ENCODE measurements around the gene UVSSA.
"Not testable (repeated sequence)": the region's sequence is repeated elsewhere in the genome, so short reads cannot be mapped to it uniquely, and the experiment has no call there.

UVSSA gene

DNA sequence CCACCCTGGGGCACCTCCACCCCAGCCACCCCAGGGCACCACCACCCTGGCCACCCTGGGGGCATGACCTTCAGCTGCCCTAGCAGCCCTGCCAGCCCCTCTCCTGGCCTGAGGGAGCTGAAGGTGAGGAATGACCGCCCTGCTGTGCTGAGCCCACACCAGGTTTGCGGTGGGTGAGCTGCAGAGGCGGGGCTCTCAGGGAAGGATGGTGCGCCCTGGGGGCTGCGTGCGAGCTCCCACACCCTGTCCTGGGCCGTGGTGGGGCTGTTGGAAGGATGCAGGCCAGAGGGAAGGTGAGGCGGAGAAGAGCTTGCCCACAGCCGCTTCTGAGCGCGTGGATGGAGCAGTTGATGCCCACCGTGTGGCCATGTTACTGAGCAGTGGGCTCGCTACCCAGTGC lies 17.7 kb downstream of the UVSSA start:
- DNase-seq (ENCODE audit: low spot score) = no peak

DNA sequence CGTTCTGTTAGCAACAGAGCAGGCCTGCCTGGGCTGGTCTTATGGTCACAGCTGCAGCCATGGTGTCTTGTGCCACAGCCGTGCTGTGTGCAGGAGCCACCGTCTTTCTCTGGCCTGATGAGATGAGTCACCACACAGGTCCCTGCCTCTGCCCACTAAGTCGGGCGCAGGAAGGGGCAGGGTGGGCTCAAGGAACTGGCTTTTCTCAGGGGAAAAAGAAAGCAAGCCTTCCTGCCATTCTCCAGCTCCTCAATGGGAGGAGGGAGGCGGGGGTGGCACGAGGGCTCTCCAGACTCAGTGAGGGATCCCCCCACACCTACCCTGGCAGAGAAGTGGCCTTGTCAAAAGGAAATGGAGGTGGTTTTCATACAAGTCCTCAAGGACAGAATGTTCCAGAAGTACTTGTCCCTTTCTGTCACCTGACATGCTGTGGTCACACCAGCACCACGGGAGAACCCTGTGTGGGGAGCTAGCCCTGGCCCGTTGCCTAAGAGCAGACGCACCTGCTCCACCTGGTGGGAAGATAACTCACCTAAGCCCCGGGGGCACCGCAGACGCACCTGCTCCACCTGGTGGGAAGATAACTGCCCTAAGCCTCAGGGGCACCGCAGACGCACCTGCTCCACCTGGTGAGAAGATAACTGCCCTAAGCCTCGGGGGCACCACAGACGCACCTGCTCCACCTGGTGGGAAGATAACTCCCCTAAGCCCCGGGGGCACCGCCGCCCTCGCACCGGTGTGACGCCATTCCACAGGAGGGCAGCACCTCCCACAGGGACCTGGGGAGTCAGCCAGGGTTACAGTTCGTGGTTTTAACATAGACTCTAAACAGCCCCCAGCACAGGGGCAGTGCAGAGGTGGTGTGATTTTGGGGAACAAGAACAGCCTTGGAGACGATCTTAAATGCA lies 18.5 kb downstream of the UVSSA start:
- no peak for DNase-seq (ENCODE audit: low spot score)

DNA sequence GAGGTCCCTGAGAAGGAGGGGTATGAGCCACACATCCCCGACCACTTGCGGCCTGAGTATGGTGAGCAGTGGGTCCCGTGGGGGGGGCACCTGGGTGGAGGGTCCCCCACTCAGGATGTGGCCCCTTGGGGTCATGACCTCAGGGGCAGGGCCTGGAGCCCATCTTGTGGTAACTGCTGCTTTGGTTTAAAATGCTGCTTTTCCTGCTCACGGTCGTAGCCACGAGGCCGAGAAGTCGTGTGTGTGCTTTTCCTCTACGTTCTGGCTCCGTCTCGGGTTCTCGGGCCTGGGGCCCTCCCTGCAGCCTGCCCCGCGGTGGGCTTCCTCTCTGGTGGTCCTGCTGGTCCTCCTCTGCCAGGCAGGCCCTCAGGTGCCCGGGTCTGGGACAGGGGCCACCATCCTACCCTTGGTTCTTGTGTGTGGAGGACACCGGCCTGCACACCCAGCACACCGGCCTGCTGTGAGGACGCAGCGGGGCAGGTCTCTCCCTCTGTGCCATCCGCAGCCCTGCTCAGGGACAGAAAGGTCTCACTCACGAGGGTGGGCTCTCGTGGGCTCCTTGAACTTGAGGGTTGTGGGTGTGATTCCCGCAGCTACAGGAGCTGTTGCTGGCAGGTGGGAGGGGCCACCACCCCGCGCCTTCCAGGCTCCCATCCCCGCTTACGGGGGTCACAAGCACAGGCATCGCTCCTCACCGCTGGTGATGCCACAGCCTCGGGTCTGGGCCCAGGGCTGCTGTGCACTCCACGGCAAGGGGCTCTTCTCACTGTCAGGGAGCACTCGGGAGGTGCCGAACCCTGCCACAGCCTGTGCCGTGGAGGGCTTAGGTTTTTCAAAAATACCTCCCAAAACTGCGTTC lies 19.6 kb downstream of the UVSSA start:
- no peak for DNase-seq (ENCODE audit: low spot score)

DNA sequence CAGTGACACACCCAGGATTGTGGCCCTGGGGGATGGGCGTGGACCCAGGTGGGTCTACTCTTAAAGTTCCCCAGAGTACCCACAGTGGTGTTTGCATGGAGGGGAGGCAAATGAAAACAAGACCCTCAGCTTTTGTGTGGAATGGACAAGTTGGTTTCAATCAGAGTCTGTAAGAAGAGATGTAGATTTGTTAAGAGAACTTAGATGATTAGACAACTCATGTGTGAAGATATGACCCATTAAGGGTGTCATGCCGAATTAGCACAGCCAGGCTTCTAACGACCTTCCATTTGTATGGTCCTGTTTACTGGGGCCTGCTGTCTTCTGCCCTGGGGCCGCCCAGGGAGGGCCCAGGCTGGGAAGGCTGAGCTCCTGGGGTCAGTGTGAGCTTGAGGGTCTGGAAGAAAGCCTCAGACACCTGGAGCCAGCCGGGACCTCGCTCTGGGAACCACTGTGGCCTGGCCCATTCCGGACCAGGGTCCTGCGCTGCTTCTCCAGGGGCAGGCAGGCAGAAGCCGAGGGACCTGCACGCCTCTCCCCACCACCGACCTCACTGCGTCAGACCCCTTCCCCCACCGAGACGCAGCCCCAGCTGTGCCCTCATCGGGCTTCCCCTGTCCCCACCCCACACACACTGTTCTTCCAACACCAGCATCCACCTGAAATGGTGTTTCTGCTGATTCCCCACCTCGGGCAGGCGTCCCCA lies 20.4 kb downstream of the UVSSA start:
- DNase-seq (ENCODE audit: low spot score) = no peak

DNA sequence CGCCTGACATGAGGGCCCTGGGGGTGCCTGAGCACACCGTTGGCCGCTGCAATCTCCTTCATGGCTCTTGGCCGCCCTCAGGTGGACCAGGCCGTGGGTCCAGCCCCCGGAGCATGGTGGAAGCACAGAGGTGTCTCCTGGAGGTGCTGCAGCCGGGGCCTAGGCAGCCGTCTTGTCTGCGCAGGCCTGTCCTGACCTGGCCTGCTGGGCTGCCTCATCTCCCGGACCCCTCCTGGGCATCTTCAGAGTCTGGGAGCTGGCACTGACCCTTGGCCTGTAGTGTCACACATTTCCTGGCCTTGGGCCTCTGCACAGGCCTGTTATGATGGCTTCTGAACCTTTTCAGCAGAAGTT lies 20.9 kb downstream of the UVSSA start:
- DNase-seq (ENCODE audit: low spot score) = no peak

DNA sequence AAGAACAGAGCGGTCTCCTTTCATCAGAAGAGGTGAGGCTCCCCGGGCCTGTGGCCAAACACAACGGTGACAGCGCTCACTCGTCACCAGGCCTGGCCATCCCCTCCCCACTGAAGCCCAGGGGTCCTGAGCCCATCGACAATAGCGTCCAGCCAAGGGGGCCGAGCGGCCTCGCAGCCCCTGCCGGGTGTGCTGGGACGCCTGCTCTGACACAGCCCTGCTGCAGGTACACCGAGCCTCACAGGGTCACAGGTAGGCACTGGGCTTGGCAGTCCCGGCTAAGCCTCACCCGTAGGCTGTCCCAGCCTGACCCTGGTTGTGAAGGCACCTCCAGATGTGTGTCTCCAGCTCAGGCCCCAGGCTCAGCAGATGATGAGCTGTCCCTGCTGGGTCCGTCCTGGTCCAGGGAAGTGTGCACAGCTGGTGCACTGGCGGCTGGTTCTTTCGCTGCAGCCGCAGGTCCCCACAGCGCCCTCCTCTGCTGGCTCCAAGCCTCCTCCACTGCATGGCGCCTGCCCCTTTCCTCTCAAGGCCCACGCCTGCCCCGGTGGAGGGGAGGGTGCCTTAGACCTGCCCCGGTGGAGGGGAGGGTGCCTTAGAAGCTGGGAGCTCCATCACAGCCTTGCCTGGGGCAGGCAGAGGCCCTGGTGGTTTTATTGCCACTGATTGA lies 21.5 kb downstream of the UVSSA start:
- no peak for DNase-seq (ENCODE audit: low spot score)

DNA sequence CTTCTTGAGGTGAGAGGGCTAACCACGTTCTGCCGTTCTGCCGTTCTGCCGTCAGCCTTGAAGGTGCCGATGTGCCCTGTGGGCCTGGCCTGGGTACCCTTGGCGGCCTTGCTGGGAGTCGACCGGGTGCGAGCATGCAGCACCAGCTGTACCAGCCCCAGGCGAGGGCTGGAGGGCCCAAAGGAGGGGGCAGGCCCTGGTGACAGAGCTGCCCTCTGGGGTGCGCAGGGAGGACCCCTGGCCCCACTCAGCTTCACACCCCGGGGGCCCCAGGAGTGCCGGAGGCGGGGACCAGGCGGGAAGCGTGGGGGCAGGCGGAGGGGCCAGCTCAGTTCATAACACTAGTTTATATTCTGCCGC lies 22.1 kb downstream of the UVSSA start:
- DNase-seq (ENCODE audit: low spot score) = no peak

DNA sequence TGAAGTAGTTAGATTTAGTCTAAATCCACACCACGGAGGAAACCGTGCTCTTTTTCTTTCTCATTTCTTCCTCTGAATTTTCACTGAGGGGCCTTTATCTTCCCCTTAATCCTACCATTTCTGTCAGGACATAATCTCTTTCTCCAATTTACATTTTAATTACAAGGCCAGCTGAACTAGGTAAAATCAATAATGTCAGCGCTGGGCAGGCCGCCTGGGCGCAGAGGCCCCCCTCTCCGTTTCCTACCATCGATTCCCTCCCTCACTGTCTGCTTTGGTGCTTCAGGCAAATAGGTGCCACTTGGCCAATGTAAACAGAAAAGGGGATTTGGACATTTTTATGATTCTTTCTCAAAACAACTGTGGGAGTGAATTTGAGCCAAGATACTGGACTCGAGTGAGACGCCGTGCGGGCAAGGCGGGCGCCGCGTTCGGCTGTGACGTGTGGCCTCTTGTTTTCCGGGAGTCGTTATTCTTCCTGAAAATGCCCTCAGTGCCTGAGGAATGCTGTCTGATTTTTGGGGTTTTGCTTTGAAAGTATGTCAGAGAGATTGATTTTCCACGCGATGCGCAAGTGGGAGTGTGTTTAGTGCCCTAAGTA lies 22.6 kb downstream of the UVSSA start:
- DNase-seq (ENCODE audit: low spot score) = no peak

DNA sequence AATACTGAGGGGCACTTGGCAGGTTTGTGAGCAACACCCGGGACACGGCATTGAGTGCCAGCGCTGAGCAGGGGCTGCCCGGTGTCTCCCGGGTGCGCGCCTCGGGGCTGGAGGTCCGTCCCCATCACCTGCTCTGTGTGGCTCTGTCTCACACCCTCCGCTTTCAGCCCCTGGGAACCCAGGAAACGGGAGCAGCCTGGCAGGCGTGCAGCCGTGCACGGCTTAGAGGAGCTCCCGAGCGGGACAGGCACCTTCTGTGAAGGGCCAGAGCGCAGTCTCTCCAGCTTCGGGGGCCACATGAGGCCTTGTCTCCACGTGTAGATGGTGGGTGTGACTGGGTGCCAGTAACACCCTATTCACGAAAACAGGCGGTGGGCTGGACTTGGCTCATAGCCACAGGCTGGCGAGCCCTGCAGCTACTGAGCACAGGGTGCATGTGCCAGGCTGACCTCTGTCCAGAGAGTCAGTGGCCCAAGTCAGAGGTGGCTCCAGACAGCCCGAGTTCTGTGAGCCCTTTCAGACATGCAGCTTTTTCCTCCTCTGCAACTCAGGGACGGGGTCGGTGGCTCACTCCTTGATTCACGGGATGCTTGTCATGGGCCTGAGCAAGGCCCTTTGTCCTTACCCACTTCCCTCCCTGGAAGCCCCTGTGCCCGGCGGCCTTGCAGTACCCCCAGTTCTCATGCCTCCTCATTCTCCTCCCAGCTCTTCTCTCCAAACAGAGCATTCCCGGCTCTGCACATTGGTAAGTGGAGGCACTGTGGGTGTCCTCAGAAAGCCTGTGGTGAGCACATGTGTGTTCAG lies 23.5 kb downstream of the UVSSA start:
- DNase-seq (ENCODE audit: low spot score) = no peak

DNA sequence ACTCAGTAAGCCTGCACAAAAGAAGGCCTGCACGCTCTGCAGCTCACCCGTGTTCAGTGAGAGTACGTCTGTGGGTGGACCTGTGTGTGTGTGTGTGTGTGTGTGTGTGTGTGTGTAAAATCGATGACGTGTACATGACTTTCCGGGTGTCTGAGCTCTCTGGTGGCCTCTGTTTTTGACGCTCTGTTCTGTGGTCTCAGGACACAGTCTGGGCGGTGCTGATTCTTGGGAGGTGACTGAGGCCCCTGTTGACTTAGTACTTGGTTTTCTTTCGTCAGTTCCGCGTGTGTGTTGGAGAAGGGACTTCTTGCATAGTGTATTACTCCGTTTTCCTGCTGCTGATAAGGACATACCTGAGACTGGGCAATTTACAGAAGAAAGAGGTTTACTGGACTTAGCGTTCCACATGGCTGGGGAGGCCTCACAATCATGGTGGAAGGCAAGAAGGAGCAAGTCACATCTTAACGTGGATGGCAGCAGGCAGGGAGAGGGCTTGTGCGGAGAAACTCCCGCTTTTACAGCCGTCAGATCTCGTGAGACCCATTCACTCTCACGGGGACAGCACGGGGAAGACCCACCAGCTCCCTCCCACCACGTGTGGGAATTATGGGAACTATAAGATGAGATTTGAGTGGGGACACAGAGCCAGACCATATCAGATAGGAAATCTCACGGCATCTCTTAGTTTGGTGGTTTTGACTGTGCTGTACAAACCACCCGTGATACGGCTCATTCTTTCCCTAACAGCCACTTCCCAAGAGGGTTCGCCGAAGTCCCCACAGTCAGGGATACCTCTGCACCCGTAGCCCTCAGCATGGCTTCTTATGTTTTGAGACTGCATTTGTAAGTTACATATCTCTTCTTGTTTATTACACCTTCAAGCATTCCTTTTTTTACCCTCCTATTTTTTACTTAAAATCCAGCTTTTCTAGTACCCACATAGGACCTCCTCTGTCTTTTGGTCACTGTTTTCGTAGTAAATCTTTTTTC lies 24.5 kb downstream of the UVSSA start:
- no peak for DNase-seq (ENCODE audit: low spot score)

DNA sequence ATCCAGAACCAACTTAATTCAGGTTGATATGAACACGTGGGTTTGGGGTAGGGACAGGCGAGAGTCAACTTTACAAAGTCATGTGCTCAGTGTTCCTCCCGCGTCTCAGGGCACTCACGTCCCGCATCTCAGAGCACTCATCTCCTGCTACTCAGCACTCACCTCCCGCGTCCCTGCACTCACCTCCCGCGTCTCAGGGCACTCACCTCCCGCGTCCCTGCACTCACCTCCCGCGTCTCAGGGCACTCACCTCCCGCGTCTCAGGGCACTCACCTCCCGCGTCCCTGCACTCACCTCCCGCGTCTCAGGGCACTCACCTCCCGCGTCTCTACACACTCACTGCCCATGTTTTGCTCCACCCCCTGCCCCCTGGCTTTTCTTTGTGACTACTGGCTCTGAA lies 25.6 kb downstream of the UVSSA start:
- not testable (repeated sequence) for DNase-seq (ENCODE audit: low spot score)

DNA sequence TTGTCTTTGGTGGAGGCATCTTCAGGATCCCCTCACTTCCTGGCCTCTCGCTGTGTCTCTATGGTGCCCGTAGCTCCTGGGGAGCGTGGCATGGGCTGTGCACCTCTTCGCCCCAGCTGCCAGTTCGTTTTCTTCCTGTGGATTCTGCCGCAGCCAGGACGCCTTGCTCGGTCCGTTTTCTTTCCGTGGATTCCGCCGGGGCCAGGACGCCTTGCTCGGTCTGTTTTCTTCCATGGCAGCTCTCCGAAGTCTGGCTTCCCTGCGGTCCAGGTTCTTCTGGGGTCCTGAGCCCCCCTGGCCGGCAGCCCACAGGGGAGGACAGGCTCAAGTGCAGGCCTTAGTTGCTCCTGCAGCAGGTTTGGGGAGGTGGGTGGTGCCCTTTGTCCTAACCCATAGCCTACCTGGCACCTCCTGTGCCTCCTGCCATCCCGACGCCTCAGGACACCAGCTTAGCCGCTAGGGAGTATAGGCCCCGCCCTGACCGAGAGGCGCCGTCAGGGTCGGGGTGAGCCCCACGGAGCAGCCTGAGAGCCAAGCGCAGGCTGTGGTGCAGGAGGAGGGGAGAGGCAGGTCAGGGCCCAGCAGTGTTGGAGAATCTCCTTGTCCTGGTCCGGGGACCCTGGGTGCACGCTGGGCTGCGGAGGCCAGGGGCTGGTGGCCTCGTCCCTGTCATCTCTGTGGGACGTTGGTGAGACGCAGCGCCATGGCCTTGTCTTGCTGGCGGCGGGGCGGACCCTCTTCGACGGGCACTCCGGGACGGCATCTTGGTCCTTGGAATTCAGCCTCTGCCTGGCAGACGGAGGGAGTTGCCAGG lies 27.1 kb downstream of the UVSSA start:
- no peak for DNase-seq (ENCODE audit: low spot score)

DNA sequence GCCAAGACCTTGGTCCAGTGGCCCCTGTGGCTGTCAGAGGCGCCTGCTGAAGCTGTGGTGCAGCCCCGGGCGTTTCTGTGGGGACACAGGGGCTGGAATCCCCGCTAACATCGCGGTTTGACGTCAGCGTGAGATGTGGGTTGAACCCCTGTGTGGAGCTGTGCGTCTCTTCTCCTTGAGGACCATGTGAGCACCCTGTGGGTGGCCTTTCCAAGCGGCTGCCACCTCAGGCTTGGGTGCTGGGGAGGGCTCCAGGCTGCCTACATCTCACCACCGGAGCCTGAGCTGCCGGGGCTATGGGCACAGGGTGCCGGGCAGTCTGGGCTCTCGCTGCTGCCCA lies 27.7 kb downstream of the UVSSA start:
- no peak for DNase-seq (ENCODE audit: low spot score)

DNA sequence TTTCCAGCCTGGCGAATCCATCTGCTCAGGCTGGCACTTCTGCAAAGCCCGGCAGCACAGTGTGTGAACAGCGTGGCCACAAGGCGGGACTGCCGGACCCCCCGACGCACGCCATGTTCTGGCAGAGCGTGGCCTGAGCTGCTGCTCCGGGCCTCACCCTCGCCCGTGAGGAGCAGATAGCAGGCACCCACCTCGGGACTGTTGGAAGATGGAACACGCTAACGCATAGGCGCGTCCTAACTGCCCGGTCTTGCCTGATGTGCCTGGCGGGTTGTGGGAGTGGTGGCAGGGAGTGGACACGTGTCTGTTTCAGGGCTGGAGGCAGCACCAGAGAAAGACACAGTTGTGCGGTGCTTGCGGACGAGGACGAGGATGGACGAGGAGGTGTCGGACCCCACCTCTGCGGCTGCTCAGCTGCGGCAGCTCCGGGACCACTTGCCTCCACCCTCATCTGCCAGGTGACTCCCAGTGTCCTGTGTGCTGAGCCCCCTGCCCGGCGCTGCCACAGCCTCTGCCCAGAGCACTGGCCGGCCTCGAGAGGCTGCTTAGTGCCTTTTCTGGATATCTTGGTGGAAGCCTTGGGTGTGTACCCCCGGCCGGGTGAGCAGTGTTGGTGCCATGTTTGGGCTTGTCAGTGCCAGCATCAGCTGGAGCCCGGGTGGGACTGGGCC lies 28.2 kb downstream of the UVSSA start:
- DNase-seq (ENCODE audit: low spot score) = no peak

DNA sequence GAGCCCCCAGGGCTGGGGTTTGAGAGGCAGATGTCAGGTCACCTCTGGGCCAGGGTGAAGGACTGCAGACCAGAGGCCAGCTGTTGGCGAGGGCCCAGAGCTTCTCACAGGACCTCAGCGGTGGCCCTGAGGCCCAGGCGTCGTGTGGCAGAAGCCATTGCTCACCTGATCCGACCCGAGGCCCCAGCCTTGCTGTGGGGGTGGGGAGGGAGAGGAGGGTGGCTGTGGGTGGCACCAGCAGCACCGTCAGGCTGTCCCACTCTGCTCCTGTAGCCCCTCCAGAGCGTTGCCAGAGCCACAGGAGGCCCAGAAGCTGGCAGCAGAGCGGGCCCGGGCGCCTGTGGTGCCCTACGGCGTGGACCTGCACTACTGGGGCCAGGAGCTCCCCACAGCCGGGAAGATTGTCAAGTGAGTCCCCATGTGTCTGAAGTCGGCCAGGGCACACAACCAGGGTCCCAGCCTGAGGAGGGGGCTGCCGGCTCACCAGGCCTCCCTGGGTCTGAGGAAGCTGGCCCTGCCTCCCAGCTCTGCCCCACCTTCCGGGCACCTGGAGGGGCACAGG lies 28.8 kb downstream of the UVSSA start:
- DNase-seq (ENCODE audit: low spot score) = no peak

DNA sequence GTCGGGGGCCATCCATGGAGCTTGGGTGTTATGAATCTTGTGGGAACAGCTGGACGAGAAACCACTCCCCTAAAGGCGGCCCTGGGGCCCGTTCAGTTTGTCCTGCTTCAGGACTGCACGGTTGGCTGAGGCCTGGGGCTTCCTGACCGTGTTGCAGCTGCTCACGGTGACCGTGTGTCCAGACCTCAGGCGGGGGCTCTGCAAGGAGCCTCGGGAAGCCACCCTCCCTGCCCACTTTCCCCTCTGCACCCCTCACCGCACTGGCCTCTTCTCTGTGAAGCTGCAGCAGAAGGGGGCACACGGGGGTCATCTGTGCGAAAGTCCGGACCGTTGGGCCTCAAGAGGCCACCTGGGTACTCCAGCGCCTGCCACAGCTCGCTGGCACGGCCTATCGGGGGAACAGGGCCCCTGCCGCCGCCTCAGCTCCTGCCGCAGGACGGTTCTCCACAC lies 29.4 kb downstream of the UVSSA start:
- DNase-seq (ENCODE audit: low spot score) = no peak

DNA sequence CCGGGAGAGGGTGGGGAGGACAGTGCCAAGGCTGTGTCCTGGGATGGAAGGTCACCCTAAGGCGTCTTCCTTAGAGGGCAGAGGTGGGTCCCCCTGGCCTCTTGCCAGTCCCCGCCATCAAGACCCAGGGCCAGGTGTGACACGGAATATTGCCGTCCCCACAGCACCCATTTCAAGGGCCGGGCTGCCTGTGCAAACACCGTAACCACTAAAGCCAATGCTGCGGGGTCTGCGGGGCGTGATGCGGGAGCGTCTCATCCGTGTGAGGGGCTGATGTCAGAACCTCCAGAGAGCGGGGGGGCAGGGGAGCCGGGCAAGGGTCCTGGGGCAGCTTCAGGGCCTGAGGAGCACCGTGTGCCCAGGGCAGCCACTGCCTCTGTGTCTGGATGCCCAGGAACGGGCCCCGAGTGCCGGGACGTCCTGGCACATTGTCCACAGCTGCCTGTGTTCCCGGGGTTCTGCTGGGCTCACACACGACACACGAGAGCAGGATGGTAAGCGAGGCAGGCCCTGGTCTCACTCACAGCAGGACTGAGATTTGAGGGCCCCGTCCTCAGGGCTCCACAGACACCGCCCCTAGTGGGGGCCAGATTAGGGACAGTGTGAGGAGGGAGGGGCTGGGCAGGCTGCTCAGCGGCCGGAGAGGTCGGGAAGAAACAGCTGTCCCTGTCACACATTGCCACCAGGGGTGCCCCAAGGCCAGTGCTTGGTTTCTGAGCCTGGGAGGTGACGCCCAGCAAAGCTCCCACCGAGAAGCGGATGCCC lies 30.0 kb downstream of the UVSSA start:
- no peak for DNase-seq (ENCODE audit: low spot score)
